Loucy (cell line): ENCODE data around the gene BAIAP3.

Experiments used
- EZH2phosphoT487 ChIP-seq: fragments of 200-600 bp; IDR thresholded peaks from 2 replicates; pipeline ENCODE4 v1.6.1; 2018; ENCODE audit warnings: antibody characterized with exemption, mild to moderate bottlenecking, moderate library complexity, borderline replicate concordance
- TF ChIP-seq, protein P1 (sequence below): fragments of 200-600 bp; sonication (generic); conservative IDR thresholded peaks from 2 replicates; pipeline ENCODE4 v1.5.1; 2014; ENCODE audit warnings: mild to moderate bottlenecking, antibody characterized with exemption, low read length

DNA sequence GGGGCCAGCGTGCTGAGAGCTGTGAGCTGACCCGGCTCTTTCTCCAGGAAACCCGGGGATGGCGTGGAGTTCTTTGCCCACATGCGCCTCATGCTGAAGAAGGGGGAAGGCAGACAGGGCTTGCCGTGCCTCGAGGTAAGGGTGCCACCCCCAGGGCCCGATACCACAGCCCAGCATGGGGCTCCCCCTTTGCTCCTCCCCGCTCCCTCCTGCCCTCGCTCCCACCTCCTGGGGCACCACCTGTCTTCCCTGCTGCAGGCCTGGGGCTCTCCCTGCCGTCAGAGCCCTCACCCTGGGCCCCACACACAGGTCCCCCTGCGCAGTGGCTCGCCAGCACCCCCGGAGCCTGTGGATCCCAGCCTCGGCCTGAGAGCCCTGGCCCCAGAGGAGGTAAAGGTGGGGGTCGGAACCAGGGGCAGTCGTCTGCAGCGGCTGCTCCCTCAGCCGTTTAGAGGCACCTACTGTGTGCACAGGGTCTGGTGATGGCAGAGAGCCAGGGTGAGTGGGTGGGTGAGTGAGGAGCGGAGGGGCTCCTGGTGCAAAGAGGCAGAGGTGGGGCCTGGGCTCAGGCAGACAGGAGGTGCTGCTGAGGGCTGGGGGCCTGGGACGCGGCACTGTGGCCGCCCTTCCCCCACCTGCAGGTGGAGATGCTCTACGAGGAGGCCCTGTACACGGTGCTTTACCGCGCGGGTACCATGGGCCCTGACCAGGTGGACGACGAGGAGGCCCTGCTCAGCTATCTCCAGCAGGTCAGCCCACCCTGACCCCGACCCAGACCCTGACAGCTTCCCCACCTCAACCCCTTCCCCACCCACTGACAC is 5.6 kb downstream of the BAIAP3 start:
- TF ChIP-seq, protein P1, sequence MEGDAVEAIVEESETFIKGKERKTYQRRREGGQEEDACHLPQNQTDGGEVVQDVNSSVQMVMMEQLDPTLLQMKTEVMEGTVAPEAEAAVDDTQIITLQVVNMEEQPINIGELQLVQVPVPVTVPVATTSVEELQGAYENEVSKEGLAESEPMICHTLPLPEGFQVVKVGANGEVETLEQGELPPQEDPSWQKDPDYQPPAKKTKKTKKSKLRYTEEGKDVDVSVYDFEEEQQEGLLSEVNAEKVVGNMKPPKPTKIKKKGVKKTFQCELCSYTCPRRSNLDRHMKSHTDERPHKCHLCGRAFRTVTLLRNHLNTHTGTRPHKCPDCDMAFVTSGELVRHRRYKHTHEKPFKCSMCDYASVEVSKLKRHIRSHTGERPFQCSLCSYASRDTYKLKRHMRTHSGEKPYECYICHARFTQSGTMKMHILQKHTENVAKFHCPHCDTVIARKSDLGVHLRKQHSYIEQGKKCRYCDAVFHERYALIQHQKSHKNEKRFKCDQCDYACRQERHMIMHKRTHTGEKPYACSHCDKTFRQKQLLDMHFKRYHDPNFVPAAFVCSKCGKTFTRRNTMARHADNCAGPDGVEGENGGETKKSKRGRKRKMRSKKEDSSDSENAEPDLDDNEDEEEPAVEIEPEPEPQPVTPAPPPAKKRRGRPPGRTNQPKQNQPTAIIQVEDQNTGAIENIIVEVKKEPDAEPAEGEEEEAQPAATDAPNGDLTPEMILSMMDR, result no peak
- no peak for TF ChIP-seq EZH2phosphoT487
